HG02852 (cell line): ENCODE data around the gene ARID5A.
"Not testable (repeated sequence)": the region's sequence is repeated elsewhere in the genome, so short reads cannot be mapped to it uniquely, and the experiment has no call there.

Experiments used
- ATAC-seq: cut with Tn5 transposase; IDR thresholded peaks from one replicate; pipeline ENCODE4 v1.9.1; 2021; ENCODE audit warnings: mild to moderate bottlenecking, moderate library complexity; ENCODE audit not compliant: unreplicated experiment

The ARID5A gene

DNA sequence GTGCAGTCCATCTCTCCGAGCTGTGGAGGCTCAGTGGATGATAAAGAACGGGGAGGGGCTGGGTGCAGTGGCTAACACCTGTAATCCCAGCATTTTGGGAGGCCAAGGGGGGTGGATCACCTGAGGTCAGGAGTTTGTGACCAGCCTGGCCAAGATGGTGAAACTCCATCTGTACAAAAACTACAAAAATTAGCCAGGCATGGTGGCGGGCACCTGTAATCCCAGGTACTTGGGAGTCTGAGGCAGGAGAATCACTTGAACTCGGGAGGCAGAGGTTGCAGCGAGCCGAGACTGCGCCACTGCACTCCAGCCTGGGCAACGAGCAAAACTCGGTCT is 17.4 kb downstream of the ARID5A start:
- not testable (repeated sequence) for ATAC-seq

DNA sequence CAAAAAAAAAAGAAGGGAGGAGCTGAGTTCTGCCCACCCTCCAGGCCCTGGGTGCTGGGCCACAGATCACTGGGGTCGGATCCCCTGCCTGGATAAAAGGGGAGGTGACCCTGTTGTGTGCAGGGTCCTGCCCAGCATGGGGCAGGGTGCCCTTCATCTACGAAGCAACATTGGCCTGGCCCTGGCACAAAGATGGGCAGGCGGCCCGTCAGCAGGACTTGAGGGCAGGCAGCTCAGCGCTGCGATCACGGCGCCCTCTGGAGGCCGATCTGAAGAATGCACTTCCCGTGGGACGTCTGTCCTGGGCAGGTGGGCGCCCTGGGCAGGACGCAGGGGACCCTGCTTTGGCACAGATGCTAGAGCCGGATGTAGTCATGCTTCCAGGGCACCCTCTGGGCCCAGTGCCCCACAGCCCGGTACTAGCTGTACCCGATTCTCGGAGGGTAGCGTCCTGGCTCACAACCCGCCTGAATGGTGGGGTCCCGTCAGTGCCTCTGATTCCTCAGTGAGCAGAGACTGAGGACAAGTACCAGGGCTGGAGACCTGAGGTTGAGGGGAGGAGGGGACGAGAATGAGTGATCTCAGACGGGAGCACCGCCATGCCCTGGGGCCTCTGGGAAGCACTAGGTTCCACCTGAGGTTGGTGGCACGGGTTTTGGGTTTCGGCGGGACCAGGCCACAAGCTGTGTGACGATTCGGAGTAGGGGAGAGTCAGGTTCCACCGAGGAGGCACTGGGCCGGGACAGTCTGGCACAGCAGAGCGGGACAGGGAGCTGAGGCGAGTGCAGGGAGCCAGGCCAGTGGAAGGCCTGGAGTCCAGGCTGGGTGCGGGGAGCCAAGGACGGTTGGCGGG is 18.0 kb downstream of the ARID5A start:
- no peak for ATAC-seq

DNA sequence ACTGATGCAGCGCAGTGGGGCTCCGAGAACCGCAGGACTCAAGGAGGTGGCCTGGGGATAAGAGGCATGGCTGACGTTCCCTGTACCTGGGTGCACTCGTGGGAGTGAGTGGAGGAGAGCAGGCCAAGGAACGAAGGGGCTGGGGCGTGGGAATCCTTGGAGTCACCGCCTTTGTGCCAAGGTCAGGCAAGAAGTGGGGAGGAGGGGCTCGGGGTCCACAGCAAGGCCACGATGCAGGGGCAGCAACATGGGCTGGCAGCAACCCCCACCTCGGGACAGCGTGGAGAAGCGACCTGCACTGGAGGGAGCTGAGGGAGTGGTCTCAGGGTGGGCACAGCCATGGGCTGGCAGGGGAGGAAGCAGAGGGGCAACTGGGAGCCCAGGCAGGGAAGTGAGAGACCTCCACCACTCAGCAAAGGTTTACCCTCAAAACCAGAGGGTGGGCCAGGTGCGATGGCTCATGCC is 18.6 kb downstream of the ARID5A start:
- ATAC-seq, result no peak

DNA sequence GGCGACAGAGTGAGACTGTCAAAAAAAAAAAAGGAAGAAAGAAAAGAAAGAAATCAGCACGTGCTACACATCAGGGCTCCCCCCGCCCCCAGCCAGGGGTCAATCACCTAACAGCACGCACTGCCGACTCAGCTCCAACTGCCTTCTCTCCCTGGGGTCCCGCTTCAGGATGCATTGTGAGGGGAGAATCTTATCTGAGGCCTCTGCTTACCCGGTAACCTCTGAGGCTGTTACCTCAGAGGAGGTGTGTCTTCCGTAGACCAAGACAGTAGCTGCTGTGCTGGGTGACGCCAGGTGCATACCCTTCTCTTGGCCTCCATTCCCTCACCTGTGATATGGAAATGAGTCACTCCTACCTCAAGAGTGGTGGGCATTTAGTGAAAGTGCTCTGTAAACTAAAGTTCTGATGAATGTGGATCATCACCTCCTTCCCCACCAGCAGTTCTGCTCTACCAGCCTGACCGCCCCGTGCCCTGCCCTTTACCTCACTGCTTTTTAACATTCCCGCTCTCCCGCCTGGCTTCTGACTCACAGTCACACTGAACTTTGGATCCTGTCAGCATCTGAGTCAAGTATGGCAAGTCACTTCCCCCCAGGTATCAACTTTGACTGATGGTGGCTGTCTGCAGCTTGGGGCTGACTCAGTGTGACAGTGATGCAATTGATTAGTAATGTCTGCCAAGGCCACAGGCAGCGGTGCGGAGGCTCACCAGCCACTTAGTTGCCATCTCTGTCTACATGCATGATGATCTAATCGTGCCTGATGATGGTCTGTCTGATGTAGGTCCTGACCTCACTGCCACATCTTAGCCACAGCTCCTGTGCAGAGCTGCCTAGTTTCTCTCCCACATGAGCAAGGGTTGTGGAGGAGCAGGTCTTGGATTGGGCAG is 20.1 kb downstream of the ARID5A start:
- ATAC-seq, result no peak

DNA sequence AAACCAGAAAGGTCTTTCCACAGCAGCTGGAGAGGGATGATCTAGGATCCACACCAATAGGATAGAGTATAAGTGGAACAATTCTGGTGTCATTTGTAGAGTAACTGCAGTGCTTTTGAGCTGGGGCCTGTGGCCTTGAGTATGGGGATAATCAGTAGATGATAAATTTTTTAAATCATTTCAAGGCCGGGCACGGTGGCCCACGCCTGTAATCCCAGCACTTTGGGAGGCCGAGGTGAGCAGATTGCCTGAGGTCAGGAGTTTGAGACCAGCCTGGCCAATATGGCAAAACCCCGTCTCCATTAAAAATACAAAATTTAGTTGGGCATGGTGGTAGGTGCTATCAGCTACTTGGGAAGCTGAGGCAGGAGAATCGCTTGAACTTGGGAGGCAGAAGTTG is 20.9 kb downstream of the ARID5A start:
- not testable (repeated sequence) for ATAC-seq

- no peak for ATAC-seq
These were observed 21.5 kb downstream of the ARID5A start for GRCh38 chr2:96558061-96558460.

GRCh38 chr2:96558485-96558884 is 21.9 kb downstream of the ARID5A start:
- ATAC-seq, result no peak

DNA sequence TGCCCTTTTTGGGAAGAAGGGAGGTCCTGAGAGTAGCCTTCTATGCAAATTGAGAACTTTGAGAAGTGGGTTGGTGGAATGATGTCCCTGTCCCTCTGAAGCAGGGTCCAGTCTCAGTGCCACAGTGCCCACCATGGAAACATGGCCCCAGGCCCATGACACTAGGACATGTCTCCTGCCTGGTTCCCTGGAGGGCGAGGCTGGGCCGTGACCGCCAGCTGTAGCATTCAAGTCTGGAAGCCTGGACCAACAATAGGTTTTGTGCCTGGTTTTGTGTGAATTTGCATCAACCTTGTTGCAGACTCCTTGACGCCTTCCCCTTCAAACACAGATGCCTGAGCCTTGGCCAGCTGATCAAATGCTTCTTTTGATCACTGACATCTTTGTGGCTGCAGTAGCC is 27.5 kb downstream of the ARID5A start:
- ATAC-seq, result no peak

DNA sequence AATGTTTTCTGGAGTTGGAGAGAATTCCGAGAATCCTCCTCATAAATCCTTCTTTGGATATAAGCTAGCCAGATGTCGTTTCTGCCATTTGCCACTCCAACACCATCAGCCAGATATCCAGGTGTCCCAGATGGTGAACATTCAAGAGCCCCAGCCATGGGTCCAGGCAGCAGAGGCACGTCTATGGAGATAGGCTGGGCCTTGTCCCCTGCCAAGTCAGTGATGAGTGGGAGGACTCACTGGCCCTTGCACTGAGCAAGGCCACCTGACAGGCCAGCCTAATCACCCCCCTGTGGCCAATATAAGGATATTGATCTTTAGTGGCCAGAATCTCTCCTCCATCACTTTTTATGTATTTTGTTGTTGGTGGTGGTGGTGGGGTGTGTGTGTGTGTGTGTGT is 28.0 kb downstream of the ARID5A start:
- ATAC-seq, result no peak

DNA sequence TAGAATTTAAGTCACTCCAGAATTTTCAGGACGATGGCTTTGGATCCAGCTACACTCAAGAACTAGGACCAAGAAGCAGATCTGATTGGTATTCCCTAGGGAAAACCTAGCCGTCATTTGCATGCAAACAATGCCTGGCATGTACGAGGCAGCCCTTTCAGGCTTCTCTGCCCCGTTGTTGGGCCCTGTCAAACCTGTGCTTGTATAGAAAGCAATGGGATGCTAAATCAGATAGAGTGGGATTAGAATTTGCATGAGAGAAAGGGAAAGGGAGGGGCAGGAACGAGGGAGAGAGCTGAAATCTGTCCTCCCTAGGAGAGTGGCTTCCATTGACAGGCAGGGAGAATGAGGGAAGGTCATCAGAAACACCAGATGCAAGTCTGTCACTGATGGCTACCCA is 28.6 kb downstream of the ARID5A start:
- no peak for ATAC-seq

GRCh38 chr2:96568094-96568493 is 31.5 kb downstream of the ARID5A start:
- ATAC-seq, result no peak

DNA sequence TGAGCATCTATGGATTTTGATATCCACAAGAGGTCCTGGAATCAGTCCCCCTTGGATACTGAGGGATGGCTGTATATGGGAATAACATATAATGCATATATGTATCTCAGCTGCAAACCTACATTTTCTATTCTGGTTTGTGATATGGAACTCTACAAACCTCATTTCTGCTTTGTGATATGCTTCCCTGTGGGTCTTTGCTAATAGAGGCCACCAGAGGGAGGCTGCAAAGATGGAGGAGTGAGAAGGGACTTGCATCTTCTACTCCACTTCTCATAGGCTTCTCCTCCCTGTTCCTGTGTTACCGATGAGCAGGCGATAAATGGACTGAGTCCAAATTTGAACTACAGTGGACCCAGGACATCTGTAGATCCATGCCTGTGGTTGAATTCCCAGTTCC is 37.8 kb downstream of the ARID5A start:
- no peak for ATAC-seq

GRCh38 chr2:96575785-96576456 is 39.4 kb downstream of the ARID5A start:
- ATAC-seq, result no peak

- ATAC-seq, result no peak
These were observed 40.9 kb downstream of the ARID5A start for GRCh38 chr2:96577501-96577900.

DNA sequence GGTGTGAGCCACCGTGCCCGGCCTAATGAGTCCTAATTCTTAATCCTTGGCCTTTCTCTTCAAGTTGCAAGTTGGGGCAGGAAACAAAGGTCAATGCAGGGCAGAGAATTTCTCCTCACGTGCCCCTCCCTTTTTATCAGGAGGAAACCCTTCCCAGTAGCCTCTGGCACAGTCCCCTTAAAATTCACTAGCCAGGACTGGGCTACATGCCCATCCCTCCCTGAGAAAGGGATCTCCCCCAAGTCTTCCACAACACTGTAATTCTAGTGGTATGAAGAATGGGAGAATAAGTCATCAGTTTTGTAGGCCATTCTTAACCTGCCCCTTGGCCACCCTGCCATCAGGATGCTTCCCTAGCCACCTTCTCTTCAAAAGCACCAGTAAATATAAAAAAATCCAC is 42.2 kb downstream of the ARID5A start:
- no peak for ATAC-seq

GRCh38 chr2:96579422-96579821 is 42.9 kb downstream of the ARID5A start:
- ATAC-seq, result no peak

DNA sequence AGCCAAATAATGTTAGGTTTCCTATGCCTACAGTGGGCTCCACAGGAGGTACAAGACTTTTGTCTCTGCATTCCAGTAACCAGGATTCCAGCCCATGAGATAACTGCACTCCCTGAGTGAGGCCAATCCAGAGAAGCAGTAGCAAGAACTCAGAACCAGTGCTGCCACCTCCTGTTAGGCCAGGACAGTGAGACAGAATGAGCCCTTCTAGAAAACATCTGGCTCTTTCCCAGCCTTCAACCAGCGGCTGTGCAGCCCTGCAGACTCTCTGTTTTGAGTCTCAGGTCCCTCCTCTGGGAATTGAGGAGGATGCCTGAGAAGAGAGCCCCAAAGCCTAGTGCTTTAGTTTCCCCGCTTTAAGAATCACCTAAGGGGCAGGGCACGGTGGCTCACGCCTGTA is 44.2 kb downstream of the ARID5A start:
- no peak for ATAC-seq

DNA sequence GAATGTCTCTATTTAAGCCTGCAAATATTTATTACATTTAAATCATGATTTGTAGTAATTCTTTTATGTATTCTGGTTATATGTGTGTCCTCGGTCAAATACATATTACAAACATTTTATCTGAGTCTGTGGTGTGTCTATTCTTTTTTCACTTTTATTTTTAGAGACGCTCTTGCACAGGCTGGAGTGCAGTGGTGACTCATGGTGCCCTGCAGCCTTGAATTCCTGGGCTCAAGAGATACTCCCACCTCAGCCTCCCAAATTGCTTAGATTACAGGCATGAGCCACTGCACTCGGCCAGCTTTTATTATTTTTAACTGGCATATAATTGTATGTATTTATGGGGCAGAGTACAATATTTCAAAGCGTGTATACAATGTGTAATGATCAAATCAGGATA is 47.5 kb downstream of the ARID5A start:
- ATAC-seq, result no peak

DNA sequence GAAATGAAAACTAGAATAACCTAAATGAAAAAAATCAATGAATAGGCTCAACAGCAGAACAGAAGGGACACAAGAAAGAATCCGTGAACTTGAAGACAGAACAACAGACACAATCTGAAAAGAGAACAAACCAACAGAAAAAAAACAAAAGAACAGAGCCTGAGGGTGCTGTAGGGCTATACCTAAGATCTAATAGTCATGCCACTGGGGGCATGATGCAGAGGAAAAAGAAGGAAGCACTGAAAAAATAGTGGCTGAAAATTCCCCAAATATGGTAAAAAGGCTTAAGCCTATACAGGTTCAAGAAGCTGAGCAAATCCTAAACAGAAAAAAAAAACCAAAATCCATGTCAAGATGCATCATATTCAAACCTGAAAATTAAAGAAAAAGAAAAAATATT is 51.3 kb downstream of the ARID5A start:
- ATAC-seq, result no peak

DNA sequence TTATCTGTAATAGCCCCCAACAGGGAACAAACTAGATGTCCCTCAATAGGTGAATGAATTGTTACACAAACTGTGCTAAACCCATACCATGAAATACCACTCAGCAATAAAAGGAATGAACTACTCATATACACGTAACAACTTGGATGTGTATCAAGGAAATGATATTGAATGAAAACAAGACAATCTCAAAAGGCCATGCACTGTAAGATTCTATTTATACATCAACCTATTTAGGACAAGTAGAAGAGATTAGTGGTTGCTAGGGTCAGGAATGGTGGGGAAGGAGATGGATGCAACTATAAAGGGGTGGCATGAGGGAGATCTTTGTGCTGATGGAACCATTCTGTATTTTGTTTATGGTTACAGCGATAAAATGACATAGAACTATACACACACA is 54.5 kb downstream of the ARID5A start:
- ATAC-seq, result no peak

DNA sequence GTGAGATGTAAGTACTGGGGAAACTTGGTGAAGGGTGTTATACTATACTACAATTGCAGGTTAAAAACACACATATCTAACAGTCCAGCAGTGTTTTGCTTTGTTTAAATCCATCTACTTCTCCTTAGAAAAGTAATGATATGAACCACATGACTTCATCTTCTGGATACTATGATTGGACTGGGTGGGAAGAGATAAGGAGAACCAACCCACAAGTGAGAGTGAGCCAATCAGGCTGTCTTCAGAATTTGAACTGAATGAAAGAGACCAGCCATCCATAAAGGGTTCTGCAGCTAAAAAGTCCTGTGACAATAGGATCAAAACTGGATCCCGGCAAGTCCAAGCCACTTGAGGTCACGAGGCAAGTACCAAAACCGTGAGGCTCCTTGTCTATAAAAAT is 54.9 kb downstream of the ARID5A start:
- ATAC-seq, result no peak

DNA sequence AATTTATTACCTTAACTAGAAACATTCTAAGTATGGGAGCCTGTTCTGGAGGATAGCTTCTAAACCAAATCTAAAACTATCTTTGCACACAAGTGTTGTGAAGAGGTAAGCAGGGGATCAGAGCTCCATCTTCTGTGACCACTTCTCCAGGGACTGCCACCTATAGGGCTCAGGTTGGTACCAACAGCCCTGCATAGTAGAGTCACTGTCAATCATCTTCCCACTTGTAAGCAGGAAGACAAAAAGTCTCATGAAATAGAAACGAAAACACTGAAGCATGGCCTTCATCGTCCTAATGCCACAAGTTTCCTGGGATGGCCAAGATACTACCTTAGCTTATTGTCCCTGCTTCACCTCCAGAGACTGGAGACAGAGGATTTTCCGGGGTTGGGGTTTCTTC is 57.7 kb downstream of the ARID5A start:
- ATAC-seq, result no peak
